Activated T-cell treated with anti-CD3 and anti-CD28 coated beads, Interleukin-2, amount 50 U/mL, for 24 hours (primary cell): ENCODE data around the gene DNAH8.
"Not testable (repeated sequence)": the region's sequence is repeated elsewhere in the genome, so short reads cannot be mapped to it uniquely, and the experiment has no call there.

Experiments used
- DNase-seq: peaks from one replicate; pipeline ENCODE4 v3.0.0-alpha.2; 2020
- H3K27ac Mint-ChIP-seq: 2 replicates; pipeline ENCODE4 v1.8.0; 2020; ENCODE audit warnings: mild to moderate bottlenecking, mixed read lengths
- H3K27me3 Mint-ChIP-seq: 2 replicates; pipeline ENCODE4 v1.8.0; 2020; ENCODE audit warnings: mixed read lengths
- H3K36me3 Mint-ChIP-seq: 2 replicates; pipeline ENCODE4 v1.8.0; 2020; ENCODE audit warnings: low read depth, mixed read lengths
- H3K4me1 Mint-ChIP-seq: 2 replicates; pipeline ENCODE4 v1.8.0; 2020; ENCODE audit warnings: low read depth, mixed read lengths
- H3K4me3 Mint-ChIP-seq: 2 replicates; pipeline ENCODE4 v1.8.0; 2020; ENCODE audit warnings: mild to moderate bottlenecking, moderate library complexity, mixed read lengths
- H3K9me3 Mint-ChIP-seq: 2 replicates; pipeline ENCODE4 v1.8.0; 2020; ENCODE audit warnings: mixed read lengths

Gene DNAH8

GRCh38 chr6:38786486-38786885, 71.4 kb downstream of the DNAH8 start:
- H3K27me3 Mint-ChIP-seq, result peaks cover 39% of the 10 kb centered on the region
- no peaks in the 10 kb centered on the region for H3K36me3 Mint-ChIP-seq
- no peaks in the 10 kb centered on the region for H3K9me3 Mint-ChIP-seq
- no peaks in the 10 kb centered on the region for H3K4me1 Mint-ChIP-seq
- no peak for DNase-seq
- H3K27ac Mint-ChIP-seq, result no peak overlapping the region
- H3K4me3 Mint-ChIP-seq, result no peak overlapping the region

- no peak for DNase-seq
- H3K4me1 Mint-ChIP-seq, result no peaks in the 10 kb centered on the region
- H3K27ac Mint-ChIP-seq, result no peak overlapping the region
- H3K4me3 Mint-ChIP-seq, result no peak overlapping the region
- H3K36me3 Mint-ChIP-seq, result no peaks in the 10 kb centered on the region
- peaks cover 36% of the 10 kb centered on the region for H3K27me3 Mint-ChIP-seq
- no peaks in the 10 kb centered on the region for H3K9me3 Mint-ChIP-seq
These were observed 74.1 kb downstream of the DNAH8 start for GRCh38 chr6:38789256-38789655.

DNA sequence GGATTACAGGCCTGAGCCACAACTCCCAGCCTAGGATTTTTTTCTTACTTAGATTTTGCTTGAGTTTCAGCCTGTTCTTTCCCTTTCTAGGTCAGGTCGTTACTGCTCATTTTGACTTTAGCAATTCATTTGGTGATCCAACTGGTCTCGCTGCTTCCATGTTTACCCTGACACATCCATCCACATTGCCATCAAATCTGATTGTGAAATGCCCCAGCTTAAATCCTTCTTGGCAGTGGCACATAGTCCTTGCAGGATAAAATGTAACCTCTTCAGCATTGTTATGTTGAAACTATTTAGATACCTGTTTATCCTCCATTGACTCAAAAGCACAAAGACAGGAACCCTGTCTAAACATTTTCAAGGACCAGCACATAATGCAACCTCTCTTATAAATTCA, 77.2 kb downstream of the DNAH8 start:
- Mint-ChIP-seq H3K9me3 (no peaks in the 10 kb centered on the region), H3K4me3 (no peak overlapping the region), H3K27ac (no peak overlapping the region), H3K36me3 (no peaks in the 10 kb centered on the region), H3K27me3 (peaks cover 45% of the 10 kb centered on the region), H3K4me1 (no peaks in the 10 kb centered on the region)
- DNase-seq, result no peak

- H3K4me1 Mint-ChIP-seq, result no peaks in the 10 kb centered on the region
- peaks cover 54% of the 10 kb centered on the region for H3K27me3 Mint-ChIP-seq
- DNase-seq, result no peak
- no peaks in the 10 kb centered on the region for H3K9me3 Mint-ChIP-seq
- no peak overlapping the region for H3K27ac Mint-ChIP-seq
- H3K36me3 Mint-ChIP-seq, result no peaks in the 10 kb centered on the region
- no peak overlapping the region for H3K4me3 Mint-ChIP-seq
These were observed 79.6 kb downstream of the DNAH8 start for GRCh38 chr6:38794682-38795081.

DNA sequence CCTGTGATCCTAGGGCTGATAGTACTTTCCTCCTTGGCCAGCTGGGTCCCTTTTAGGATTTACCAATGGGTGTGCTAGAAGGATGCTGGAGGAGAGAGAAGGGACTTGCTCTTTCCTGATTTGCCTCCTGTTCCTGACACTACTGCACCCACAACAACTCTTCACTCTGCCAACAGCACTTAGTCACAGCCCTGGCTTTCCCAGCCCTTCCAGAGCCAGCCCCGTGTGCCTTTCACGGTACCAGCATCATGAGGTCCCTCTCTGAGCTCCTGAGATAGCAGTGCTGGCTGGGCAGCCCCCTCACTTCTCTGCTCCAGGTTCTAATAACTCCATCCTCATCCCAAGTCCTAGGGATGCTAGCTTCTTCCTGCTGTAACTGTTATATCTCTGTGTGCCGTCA, 80.9 kb downstream of the DNAH8 start:
- Mint-ChIP-seq H3K27ac (no peak overlapping the region), H3K36me3 (no peaks in the 10 kb centered on the region), H3K27me3 (peaks cover 64% of the 10 kb centered on the region), H3K4me3 (no peak overlapping the region), H3K4me1 (no peaks in the 10 kb centered on the region), H3K9me3 (no peaks in the 10 kb centered on the region)
- no peak for DNase-seq

DNA sequence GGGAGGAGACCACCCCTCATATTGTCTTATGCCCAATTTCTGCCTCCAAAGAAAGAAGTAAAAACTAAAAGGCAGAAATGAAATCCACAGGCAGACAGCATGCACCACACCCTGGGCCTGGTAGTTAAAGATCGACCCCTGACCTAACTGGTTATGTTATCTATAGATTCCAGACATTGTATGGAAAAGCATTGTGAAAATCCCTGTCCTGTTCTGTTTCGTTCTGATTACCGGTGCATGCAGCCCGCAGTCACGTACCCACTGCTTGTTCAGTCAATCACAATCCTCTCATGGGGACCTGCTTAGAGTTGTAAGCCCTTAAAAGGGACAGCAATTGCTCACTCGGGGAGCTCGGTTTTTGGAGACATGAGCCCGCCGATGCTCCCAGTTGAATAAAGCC, 81.3 kb downstream of the DNAH8 start:
- not testable (repeated sequence) for H3K36me3 Mint-ChIP-seq, H3K4me1 Mint-ChIP-seq, H3K27ac Mint-ChIP-seq, H3K9me3 Mint-ChIP-seq, DNase-seq, H3K4me3 Mint-ChIP-seq
- peaks cover 67% of the 10 kb centered on the region for H3K27me3 Mint-ChIP-seq

GRCh38 chr6:38796850-38797249, 81.7 kb downstream of the DNAH8 start:
- Mint-ChIP-seq H3K9me3 (no peaks in the 10 kb centered on the region), H3K36me3 (no peaks in the 10 kb centered on the region), H3K27me3 (peaks cover 65% of the 10 kb centered on the region), H3K4me1 (no peaks in the 10 kb centered on the region), H3K27ac (no peak overlapping the region), H3K4me3 (no peak overlapping the region)
- no peak for DNase-seq

- no peak for DNase-seq
- Mint-ChIP-seq H3K27ac (no peak overlapping the region), H3K9me3 (no peaks in the 10 kb centered on the region), H3K36me3 (no peaks in the 10 kb centered on the region), H3K4me1 (no peaks in the 10 kb centered on the region), H3K4me3 (no peak overlapping the region), H3K27me3 (peaks cover 65% of the 10 kb centered on the region)
These were observed 82.3 kb downstream of the DNAH8 start for GRCh38 chr6:38797391-38797790.

DNA sequence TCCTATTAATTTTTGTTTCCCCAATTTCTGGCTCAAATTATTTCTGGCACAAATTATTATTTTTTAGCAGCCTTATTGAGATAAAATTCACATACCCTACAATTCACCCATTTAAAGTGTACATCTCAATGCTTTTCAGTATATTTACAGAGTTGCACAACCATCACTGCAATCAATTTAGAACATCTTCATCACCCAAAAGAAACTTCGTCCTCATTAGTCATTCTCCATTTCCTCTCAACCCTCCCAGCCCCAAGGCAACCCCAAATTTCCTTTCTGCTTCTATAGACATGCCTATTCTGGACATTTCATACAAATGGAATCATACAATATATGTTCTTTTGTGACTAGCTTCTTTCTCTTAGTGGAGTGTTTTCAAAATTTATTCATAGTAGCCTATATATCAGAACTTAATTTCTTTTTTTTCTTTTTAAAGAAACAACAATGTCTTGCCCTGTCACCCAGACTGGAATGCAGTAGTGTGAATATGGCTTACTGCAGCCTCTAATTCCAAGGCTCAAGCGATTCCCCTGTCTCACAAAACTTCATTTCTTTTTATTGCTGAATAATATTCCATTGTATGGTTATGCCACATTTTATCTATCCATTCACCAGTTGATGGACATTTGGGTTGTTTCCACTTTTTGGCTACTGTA, 84.5 kb downstream of the DNAH8 start:
- Mint-ChIP-seq H3K4me1 (peaks cover 2% of the 10 kb centered on the region), H3K9me3 (no peaks in the 10 kb centered on the region), H3K27ac (no peak overlapping the region), H3K36me3 (no peaks in the 10 kb centered on the region), H3K27me3 (peaks cover 76% of the 10 kb centered on the region), H3K4me3 (no peak overlapping the region)
- DNase-seq, result no peak

- H3K9me3 Mint-ChIP-seq, result no peaks in the 10 kb centered on the region
- H3K4me3 Mint-ChIP-seq, result no peak overlapping the region
- H3K4me1 Mint-ChIP-seq, result peaks cover 2% of the 10 kb centered on the region
- peaks cover 79% of the 10 kb centered on the region for H3K27me3 Mint-ChIP-seq
- DNase-seq, result no peak
- H3K36me3 Mint-ChIP-seq, result no peaks in the 10 kb centered on the region
- H3K27ac Mint-ChIP-seq, result no peak overlapping the region
These were observed 86.2 kb downstream of the DNAH8 start for GRCh38 chr6:38801305-38801704.

DNA sequence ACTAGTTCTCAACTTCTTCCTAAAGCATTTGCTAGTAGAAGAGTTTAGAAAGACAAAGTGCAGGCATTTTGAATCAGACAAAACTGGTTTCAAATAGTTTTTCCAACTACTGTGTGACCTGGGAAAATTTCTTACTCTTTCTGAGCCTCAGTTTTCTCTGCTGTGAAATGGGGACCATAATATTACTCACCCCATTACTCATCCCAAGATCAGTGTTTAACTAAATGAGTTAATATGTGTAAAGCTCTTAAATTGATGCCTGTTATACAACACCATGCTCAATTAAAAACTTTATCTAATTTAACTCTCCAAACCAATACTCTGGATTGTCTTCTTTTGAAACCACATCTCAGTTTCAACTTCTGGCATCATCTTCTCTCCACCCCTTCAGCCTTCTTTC, 87.4 kb downstream of the DNAH8 start:
- peaks cover 2% of the 10 kb centered on the region for H3K4me1 Mint-ChIP-seq
- H3K9me3 Mint-ChIP-seq, result no peaks in the 10 kb centered on the region
- no peak overlapping the region for H3K27ac Mint-ChIP-seq
- peaks cover 76% of the 10 kb centered on the region for H3K27me3 Mint-ChIP-seq
- H3K4me3 Mint-ChIP-seq, result no peak overlapping the region
- H3K36me3 Mint-ChIP-seq, result no peaks in the 10 kb centered on the region
- no peak for DNase-seq

GRCh38 chr6:38803129-38803528, 88.0 kb downstream of the DNAH8 start:
- H3K9me3 Mint-ChIP-seq, result no peaks in the 10 kb centered on the region
- no peak overlapping the region for H3K4me3 Mint-ChIP-seq
- DNase-seq, result no peak
- H3K27me3 Mint-ChIP-seq, result peaks cover 74% of the 10 kb centered on the region
- no peak overlapping the region for H3K27ac Mint-ChIP-seq
- H3K36me3 Mint-ChIP-seq, result no peaks in the 10 kb centered on the region
- H3K4me1 Mint-ChIP-seq, result peaks cover 2% of the 10 kb centered on the region

DNA sequence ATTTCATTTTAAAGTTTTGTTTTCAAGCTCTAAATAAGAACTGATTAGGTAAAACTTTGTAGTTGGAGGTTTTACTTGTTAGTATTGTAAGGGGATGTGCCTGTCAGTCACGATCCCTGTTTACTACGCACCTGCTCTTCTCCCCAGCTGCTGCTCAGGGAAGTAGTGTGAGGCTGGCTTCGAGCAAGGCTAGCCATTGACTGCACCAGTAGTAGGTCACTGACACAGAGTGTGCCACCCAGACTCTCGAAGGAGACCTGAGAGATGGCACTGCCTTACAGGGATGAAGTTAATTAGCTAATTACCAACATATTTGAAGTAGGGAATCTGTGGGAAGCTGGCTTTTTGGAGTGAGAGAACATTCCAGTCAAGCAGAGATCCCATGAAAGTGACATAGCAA, 89.2 kb downstream of the DNAH8 start:
- peaks cover 2% of the 10 kb centered on the region for H3K4me1 Mint-ChIP-seq
- peaks cover 69% of the 10 kb centered on the region for H3K27me3 Mint-ChIP-seq
- H3K4me3 Mint-ChIP-seq, result no peak overlapping the region
- H3K27ac Mint-ChIP-seq, result no peak overlapping the region
- DNase-seq, result no peak
- H3K9me3 Mint-ChIP-seq, result no peaks in the 10 kb centered on the region
- H3K36me3 Mint-ChIP-seq, result no peaks in the 10 kb centered on the region

DNA sequence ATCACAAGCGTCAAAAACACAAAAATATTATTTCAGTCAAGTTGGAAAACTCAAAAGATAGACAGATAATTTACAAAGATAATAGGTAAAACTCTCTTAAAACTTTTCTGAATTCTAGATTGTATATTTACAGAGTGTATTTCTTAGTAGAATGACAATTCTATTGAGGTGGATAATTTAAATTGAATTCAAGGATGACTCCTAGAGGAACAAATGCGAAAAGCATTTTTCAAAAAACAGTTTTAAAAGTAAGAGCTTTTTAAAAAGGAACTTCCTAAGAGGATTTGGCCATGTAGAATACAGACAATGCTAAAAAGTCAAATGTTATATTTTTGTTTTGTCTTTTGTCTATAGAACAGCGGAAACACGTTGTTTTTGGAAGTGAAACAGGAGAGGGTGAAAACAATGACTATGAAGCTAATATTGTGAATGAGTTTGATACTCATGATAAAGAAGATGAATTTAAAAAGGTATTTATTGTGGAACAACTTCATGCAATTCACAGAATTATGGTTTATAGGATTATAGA, 90.1 kb downstream of the DNAH8 start:
- DNase-seq, result no peak
- H3K36me3 Mint-ChIP-seq, result no peaks in the 10 kb centered on the region
- no peak overlapping the region for H3K4me3 Mint-ChIP-seq
- peaks cover 65% of the 10 kb centered on the region for H3K27me3 Mint-ChIP-seq
- peaks cover 2% of the 10 kb centered on the region for H3K4me1 Mint-ChIP-seq
- no peaks in the 10 kb centered on the region for H3K9me3 Mint-ChIP-seq
- no peak overlapping the region for H3K27ac Mint-ChIP-seq

- Mint-ChIP-seq H3K27ac (no peak overlapping the region), H3K27me3 (peaks cover 60% of the 10 kb centered on the region), H3K4me1 (peaks cover 2% of the 10 kb centered on the region), H3K4me3 (no peak overlapping the region), H3K36me3 (no peaks in the 10 kb centered on the region), H3K9me3 (no peaks in the 10 kb centered on the region)
- no peak for DNase-seq
These were observed 90.6 kb downstream of the DNAH8 start for GRCh38 chr6:38805692-38806091.

GRCh38 chr6:38806271-38806670, 91.2 kb downstream of the DNAH8 start:
- Mint-ChIP-seq H3K9me3 (no peaks in the 10 kb centered on the region), H3K27ac (no peak overlapping the region), H3K4me1 (peaks cover 2% of the 10 kb centered on the region), H3K4me3 (no peak overlapping the region), H3K36me3 (no peaks in the 10 kb centered on the region), H3K27me3 (peaks cover 54% of the 10 kb centered on the region)
- no peak for DNase-seq
